ENCODE results near the gene TPX2. TPM values are rescaled to one million over a fixed set of nuclear protein-coding genes. Genes with fewer than 3 reads are reported as not detected.

Gene TPX2
- total RNA-seq, 1 experiment from 2014 or later: 179 TPM

DNA sequence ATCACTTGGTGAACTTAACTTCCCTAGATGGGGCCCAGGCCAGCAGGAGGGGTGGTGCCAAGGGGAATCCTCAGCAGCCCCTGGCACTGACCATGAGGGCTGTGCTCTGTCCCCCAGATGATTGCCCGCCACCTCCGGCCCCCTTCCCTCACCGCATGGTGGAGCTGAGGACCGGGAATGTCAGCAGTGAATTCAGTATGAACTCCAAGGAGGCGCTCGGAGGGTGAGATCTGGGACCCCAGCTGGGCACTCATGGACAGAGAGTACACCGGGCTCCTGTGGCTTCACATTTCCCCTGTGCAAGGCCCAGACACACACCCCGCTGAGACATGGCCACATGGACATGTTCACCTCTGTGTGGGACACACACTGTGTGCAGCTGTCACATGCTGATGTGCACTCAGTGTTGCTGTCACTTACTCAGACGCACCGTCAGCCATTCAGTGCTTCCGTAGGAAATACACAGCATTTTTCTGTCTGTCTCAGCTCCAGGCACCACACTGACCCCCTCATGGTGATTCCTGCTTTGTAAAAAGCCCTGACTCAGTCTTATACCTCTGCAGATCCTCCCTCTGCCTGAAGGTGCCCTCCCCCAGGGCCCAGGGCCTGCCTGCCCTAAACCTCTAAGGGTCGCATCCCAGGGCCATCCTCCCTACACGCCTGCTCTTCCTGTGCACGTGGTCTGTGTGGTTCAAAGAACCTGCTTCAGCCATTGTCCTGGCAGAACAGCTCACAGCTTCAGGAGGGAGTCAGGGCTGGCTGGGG is 84.5 kb downstream of the TPX2 start:
- no TSS peak for BruUV-seq (replicated peaks)
- CTCF ChIA-PET: interaction anchor here (0.6 to 3.5 kb wide), 11 partner anchors 15 to 829 kb away, joined by 3 to 27 read pairs (median 4); partner anchors contain the start of genes FOXS1 and PDRG1

GRCh38 chr20:31824125-31824485 is 85.0 kb downstream of the TPX2 start:
- TF ChIP-seq CTCF (IDR thresholded peaks at IDR 0.05; ENCODE audit: unreplicated experiment): no peak
- Mint-ChIP-seq H3K27ac (ENCODE audit: unreplicated experiment) (no peak overlapping the region), H3K4me1 (ENCODE audit: low read depth, unreplicated experiment) (no peaks in the 10 kb centered on the region), H3K9me3 (ENCODE audit: low read depth, unreplicated experiment) (no peaks in the 10 kb centered on the region), H3K27me3 (ENCODE audit: unreplicated experiment) (no peaks in the 10 kb centered on the region), H3K4me3 (ENCODE audit: low read depth, unreplicated experiment) (no peak overlapping the region), H3K36me3 (ENCODE audit: insufficient read depth, unreplicated experiment) (no peaks in the 10 kb centered on the region)
- no TSS peak for BruUV-seq (replicated peaks)
- CTCF ChIA-PET: interaction anchor here (0.8 to 3.5 kb wide), 3 partner anchors 23 to 208 kb away, joined by 3 to 27 read pairs (median 6); no protein-coding TSS in a partner anchor
- intact Hi-C loops (cut with micrococcal nuclease; ENCODE audit: unreplicated experiment): no loop called here
- DNase-seq: no peak

More for the DNA sequence above, 84.5 kb downstream of the TPX2 start:
- H3K27ac Mint-ChIP-seq (ENCODE audit: unreplicated experiment): no peak overlapping the region
- no peak overlapping the region for H3K4me3 Mint-ChIP-seq (ENCODE audit: low read depth, unreplicated experiment)
- no peak for DNase-seq
- H3K4me1 Mint-ChIP-seq (ENCODE audit: low read depth, unreplicated experiment): no peaks in the 10 kb centered on the region
- no peaks in the 10 kb centered on the region for H3K36me3 Mint-ChIP-seq (ENCODE audit: insufficient read depth, unreplicated experiment)
- no peaks in the 10 kb centered on the region for H3K27me3 Mint-ChIP-seq (ENCODE audit: unreplicated experiment)
- TF ChIP-seq CTCF (IDR thresholded peaks at IDR 0.05; ENCODE audit: unreplicated experiment): no peak
- H3K9me3 Mint-ChIP-seq (ENCODE audit: low read depth, unreplicated experiment): no peaks in the 10 kb centered on the region
- intact Hi-C loops (cut with micrococcal nuclease; ENCODE audit: unreplicated experiment): loop anchor here (1.0 to 2.0 kb wide), 2 partner anchors 23 to 129 kb away; partner anchors contain the start of gene PDRG1

DNA sequence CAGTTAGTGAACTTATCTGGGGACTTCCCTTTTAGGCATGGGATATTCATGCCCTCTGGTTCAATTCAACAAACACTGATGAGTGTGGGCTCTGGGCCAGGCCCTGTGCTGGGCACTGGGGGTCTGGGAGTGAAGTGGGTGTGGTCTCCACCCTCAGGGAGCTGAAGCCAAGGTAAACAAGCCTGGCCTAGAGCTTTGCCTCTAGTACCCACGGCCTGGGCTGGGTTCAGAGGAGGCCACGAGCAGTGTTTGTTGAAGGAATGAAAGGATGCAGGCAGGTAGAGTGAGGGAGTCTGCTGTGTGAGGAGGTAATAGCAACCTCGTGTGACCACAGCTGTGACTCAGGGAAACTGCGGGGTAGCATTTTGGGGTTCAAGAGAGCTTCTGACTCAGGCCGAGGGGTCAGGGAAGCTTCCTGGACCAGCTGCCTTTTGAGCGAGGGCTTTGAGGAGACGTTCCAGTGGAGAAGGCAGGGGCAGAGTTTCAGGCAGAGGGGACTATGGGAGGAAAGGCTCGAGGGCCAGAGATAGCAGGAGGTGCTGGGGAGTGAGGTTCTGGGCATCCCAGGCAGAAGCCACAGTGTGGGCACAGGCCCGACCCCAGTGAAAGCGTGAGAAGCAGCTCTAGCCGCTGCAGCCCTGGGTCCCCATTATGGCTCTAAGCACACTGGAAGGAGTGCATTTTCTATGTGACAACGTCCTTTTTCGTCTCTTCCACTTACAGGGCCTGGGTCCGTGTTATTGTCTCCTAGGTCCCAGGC is 85.6 kb downstream of the TPX2 start:
- Mint-ChIP-seq H3K4me1 (ENCODE audit: low read depth, unreplicated experiment) (no peaks in the 10 kb centered on the region), H3K27ac (ENCODE audit: unreplicated experiment) (no peak overlapping the region), H3K9me3 (ENCODE audit: low read depth, unreplicated experiment) (no peaks in the 10 kb centered on the region), H3K4me3 (ENCODE audit: low read depth, unreplicated experiment) (no peak overlapping the region), H3K36me3 (ENCODE audit: insufficient read depth, unreplicated experiment) (no peaks in the 10 kb centered on the region), H3K27me3 (ENCODE audit: unreplicated experiment) (no peaks in the 10 kb centered on the region)
- intact Hi-C loops (cut with micrococcal nuclease; ENCODE audit: unreplicated experiment): no loop called here
- TF ChIP-seq CTCF (IDR thresholded peaks at IDR 0.05; ENCODE audit: unreplicated experiment): no peak
- DNase-seq: no peak
- CTCF ChIA-PET: interaction anchor here (0.8 to 3.5 kb wide), 4 partner anchors 11 to 207 kb away, joined by 3 to 27 read pairs (median 5); no protein-coding TSS in a partner anchor
- BruUV-seq (replicated peaks): no TSS peak

DNA sequence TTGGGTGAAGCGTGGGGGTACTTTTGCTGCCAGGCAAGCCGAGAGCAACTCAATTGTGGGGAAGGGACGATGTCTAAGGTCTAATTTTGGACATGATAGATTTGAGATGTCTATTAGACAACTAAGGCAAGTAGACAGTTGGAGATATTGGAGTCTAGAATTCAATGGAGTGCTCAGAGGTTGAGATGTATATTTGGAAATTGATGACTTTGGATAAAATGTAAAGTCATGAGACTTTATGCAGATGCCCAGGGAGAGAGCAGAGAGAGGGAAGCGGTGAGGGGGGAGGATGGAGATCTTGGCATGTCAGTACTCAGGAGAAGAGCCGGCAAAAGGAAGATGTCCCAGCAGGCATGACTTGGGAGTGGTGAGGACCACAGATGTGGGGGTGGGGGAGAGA is 87.0 kb downstream of the TPX2 start:
- no peak overlapping the region for H3K27ac Mint-ChIP-seq (ENCODE audit: unreplicated experiment)
- no TSS peak for BruUV-seq (replicated peaks)
- no peak overlapping the region for H3K4me3 Mint-ChIP-seq (ENCODE audit: low read depth, unreplicated experiment)
- no peak for DNase-seq
- no peaks in the 10 kb centered on the region for H3K4me1 Mint-ChIP-seq (ENCODE audit: low read depth, unreplicated experiment)
- CTCF ChIA-PET: interaction anchor here (1.1 kb wide), 1 partner anchor 20 kb away, joined by 3 read pairs; no protein-coding TSS in a partner anchor
- intact Hi-C loops (cut with micrococcal nuclease; ENCODE audit: unreplicated experiment): no loop called here
- TF ChIP-seq CTCF (IDR thresholded peaks at IDR 0.05; ENCODE audit: unreplicated experiment): no peak
- H3K9me3 Mint-ChIP-seq (ENCODE audit: low read depth, unreplicated experiment): no peaks in the 10 kb centered on the region
- no peaks in the 10 kb centered on the region for H3K27me3 Mint-ChIP-seq (ENCODE audit: unreplicated experiment)
- no peaks in the 10 kb centered on the region for H3K36me3 Mint-ChIP-seq (ENCODE audit: insufficient read depth, unreplicated experiment)
